HG03135 (cell line): ENCODE data around the gene EML6.
A peak's percentile ranks its signal among the peaks of the same experiment; 100 is the strongest.

Experiments
- ATAC-seq: cut with Tn5 transposase; IDR thresholded peaks from one replicate; pipeline ENCODE4 v1.9.1; 2021; ENCODE audit warnings: mild to moderate bottlenecking, moderate library complexity; ENCODE audit not compliant: unreplicated experiment

The EML6 gene

DNA sequence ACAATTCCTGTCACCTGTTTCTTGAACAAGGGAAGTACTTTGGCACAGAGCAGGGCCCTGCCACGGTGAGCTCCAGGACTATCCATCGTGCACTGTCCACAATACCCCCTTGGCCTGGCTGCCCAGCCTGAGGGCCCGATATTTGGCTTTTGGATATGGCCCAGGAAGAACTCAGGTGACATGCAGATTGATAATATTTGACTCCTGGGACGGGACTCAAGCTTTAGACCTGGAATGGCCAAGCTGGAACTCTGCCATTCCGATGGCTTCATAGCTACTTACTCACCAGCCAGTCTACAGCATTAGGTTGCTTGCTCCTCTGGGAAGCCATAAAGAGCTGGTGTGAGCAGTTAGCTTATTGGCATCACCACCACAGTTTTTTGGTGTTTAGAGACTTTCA, 26.6 kb downstream of the EML6 start:
- no peak for ATAC-seq

DNA sequence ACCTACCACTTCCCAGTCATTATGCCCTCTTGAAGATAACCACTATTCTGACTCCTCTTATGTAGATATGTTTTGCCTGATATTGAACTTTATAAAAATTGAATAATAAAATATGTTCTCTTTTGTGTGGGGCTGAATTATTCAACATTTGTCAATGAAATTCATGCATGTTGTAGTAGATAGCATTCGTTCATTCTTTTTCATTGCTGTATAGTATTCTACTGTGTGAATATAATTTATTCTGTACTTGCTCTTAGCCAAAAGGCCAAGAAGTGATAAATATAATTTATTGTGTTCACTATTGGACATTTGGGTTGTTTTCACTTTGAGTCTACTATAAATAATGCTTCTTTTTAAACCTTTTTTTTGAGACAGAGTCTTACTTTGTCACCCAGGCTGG, 29.0 kb downstream of the EML6 start:
- no peak for ATAC-seq

DNA sequence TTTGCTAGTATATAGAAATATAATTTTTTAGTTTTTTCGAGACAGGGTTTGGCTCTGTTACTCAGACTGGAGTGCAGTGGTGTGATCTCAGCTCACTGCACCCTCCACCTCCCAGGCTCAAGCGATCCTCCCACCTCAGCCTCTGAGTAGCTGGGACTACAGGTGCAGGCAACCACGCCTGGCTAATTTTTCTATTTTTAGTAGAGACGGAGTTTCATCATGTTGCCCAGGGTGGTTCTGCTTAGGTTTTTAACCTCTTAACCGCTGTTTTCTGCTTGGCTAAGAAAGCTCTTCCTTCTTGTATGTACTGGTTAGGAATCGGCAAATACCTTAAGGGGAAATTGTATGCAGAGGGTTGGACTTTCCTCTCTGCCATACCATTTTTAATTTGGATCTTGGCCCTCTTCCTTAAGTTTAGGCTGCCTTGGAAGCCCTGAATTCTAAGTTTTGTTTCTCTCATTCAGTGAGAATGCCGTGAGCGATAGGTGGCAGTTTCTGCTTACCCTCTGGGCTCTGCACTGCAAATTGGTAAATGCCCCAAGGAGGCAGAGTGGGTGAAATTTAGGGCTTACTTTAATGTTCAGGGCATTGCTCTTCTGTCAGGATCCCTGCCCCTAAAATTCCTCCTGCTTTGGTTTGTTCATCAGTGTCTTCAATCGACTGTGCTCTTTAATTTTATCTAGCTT, 32.3 kb downstream of the EML6 start:
- peak; percentile 65 for ATAC-seq

DNA sequence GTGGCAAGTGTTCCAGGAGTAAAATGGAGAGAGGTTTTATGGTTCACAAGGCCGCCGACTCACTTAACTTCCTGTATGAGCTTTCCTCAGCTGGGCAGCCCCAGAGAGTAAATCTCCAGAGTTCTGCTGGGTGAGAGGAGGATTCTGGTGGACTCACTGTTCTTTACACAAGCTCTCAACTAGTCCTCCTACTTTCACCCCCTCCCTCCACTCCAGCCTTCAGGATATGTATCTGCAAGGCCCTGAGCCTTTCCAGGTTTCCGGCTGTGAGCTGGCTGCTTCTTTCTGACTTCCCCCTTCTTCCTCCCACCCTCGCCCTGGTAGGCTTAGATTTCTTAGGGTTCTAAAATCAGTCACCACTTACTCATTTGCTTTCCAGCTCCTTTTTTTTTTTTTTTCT, 34.0 kb downstream of the EML6 start:
- ATAC-seq, result no peak

DNA sequence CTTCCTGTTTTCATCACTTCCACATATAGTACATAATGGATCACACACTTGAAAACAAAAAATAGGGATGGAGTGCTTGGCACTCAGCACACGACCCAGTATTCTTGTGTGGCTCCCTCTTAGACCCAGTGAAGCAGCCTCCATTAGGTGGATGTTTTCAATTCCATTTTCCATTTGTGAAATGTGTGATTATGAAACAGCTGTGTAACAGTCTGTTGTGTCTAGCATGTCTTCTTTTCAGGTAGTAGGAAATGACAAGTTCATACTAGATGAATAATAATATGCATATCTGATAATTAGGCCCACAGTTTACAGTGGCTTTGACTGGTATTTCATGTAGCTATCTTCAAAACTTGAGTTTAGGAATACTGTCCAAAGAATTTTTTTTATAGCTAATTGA, 35.5 kb downstream of the EML6 start:
- ATAC-seq, result no peak

DNA sequence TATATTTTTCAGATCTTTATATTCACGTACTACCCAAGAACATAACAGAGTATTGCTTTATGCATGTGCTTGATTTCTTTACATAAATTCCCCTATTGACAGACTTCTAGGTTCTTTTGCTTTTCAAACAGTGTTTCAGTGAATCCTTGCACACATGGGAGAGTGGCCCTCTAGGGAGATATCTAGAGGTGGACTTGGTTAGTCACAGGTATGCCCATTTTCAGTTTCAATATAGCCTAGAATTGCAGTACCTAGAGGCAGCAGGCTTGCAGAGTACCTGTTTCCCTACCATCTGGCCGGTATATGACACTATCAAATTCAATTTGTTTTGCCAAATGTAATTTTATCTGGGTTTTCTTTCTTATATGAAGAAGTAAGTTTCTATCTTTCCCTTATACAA, 36.8 kb downstream of the EML6 start:
- ATAC-seq, result no peak

DNA sequence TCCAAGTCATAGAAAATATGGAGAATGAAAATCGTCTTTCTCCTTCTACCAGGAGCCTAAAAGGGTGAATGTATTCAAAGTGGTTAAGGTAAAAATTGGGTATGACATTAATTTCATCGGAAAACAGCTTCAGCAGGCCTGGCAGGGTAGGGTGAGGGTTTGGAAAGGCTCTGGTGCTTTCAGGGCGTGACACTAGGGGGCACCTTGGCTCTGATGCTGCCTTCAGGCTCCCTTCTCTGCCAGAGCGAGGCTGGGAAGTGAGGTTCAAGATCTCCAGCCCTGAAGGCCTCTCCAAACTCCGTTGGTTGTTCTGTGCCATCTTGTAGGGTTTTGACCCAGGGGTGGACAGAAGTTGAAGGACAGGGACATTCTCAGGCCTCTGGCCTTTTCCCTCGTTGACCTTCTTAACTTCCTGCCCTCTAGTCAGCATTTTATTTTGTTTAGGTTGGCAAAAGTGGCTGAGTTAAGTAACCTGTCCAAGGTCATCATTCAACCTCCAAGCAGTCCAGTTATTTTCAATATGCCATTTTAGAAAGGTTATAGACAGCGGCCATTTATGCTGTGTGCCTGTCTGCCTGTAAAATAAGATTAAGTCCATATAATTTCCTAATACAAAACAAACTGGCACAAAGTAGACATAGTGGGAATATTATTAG, 40.3 kb downstream of the EML6 start:
- no peak for ATAC-seq

DNA sequence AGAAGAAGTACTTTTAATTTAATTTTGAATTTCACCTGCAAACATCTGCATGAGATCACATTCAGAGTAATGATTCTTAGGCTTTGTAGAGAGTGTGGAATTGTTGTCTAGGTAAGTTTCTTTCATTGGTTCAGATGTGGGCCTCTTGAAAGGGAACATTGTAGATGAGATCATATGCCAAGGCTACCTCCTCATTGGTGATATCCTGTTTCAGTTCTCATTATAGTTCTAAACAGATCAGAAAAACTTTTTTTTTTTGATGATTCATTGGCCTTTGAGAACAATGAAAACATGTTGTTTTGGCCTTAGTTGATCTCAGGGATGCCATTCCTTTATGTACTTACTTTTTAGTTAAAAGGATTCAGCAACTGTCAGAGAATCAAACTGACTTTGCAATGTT, 44.5 kb downstream of the EML6 start:
- ATAC-seq, result no peak

DNA sequence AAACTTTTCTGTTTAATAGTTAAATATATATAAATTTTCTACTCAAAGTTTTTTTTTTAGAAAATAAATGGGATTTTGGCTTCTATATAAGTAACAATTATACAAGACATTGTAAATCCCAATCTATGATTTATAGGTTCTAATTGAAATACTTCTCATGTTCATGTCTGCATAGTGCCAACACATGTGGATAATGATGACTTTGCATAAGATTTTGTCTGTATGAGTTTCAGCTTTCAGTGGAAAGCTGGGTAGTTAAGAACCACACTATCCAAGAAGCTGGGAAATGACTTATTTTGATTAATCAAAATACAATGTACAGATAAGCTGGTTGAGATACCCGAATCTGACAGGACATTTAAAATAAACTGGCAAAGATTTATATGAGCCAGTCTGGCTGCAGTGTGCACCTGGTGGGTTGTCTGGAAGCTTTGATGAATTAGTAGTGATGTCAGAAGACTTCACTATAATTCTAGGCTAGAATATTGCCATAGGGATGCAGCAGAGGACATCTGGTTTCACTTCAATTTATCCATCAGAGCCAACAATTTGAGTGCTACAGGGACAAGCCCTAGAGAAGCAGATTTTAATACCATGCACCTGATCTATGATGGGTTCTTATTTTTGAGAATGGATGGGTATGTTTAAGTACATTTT, 45.4 kb downstream of the EML6 start:
- no peak for ATAC-seq

DNA sequence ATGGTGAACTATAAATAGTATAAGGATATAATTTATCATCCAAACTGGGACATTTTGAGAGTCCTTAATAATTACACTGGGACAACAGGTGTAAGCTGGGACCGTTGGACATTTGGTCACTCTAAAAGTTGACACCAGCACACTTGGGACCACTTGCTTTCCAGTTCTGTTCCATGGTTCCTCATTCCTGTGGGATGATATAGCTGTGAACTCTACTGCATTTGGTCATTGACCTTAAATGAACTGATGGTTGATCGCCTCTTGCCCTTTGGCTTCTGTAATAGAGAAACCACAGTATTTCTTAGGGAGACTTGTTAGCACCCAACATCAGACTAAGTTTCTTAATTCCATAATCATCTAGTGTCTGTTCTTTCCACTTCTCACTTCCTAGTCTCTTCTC, 46.7 kb downstream of the EML6 start:
- no peak for ATAC-seq

DNA sequence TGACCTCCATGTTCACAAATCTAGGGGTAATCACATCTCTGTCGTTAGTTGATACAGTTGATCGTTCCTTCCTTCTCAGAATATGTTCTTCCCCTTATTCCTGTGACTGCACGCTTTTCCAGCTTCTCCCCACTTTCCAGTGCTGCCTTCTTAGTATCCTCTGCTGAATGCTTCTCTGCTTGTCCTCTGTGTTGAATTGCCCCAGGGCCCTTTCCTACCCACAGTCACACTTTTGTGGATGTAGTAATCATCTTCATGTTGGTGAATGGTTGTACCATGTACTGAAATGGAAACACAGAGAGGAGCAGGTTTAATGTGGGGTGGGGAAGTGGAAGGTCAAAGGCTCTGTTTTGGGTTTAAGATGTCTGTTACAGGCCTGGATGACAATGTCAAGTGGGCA, 47.2 kb downstream of the EML6 start:
- no peak for ATAC-seq

DNA sequence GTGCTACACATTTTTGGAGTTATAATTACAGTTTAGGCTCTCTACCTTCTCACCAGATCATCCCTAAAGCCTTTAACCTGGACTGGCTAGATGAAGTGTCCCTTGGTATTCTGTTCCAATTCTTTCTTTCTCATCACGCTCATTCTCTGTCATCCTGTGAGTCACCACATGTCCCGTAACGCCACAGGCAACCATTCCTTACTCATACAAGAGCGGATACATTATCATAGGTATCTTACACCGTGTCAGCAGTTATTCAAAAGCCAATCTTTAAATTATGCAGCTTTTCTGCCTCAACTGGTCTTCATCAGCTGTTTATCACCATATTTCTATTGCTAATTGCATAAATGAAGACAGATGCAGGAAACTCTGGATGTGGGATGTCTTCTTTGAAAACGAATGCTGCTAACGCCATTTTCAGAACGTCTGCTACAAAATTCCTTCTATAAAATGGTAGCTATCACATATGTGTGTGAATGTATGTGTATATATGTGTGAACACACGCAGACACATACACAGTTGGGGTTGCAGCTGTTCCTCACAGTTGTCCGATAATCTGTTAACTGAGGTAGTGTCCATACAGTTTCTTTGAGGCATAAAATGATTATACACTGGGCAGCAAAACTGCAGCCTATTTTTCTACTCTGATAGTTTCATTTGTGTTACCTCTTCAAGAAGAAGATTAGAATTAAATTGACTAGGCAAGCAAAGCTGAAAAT, 47.9 kb downstream of the EML6 start:
- ATAC-seq, result no peak

DNA sequence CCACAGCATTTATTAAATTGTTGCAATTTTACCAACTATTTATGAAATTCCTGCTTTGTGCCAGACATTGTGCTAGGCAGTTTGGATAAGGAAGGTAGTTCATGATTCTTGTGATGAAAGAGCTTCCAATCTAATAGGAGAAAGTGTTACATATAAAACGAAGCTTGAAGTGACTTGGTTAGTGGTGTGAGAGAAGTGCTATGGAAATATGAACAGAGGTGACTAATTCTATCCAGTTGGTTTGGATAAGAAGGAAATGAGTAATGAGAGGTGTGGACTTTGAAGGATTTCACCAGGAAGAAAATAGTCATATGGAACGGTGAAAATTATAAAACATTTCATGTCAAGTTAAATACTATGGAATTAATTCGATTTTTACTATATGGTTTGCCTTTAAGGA, 48.6 kb downstream of the EML6 start:
- no peak for ATAC-seq

DNA sequence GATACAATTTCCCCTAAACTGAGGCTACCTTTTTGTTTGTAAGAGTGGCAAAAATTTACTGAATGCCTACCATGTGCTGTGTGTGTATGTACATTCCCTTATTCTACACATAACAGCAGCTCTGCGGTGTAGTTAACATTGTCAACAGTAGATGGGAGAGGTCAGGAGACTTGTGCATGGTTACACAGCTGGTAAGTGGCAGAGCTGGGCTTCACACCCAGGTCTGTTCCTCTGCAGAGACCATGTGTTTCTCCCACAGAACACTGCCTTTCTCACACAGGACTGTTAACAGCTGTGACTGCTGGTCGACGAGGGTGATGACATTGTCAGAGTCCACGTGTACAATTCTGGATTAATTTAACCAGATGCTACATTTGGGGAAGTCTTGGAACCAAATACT, 49.1 kb downstream of the EML6 start:
- ATAC-seq, result no peak

DNA sequence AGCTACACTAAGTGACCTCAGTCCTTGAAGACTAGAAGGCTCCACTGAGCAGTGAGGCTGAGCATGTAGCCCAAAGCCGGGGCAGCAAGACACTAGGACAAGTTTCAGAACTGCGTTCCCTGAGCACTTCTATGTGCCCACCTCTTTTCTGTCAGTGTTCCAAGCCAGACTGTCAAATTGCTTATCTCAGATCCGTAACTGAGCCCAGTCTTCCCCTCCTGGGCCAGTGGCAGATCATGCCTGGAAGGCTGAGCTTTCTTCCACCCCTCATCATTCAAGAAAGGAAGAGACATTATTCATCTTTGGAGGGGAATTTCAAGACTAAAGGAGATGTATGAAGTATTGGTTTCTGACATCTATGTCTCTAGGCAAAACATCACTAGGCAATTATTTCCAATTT, 49.8 kb downstream of the EML6 start:
- ATAC-seq, result no peak

DNA sequence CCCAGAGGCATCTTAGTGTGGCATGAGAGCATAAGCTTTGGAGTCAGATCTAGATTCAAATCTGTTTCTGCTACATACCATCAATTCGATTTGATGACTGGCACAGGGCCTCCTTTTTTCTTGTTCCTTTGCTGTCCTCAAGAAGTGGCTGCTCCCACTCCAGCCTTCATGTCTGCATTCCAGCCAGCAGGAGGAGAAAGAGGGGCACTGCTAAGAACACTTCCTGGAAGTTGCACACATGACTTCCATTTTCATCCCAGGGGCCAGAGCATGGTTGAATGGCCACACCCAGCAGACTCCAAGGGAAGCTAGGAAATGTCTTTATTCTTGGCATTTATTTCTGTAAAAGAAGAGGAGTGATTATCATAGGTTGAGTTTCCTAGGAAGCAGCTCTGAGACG, 50.4 kb downstream of the EML6 start:
- no peak for ATAC-seq

DNA sequence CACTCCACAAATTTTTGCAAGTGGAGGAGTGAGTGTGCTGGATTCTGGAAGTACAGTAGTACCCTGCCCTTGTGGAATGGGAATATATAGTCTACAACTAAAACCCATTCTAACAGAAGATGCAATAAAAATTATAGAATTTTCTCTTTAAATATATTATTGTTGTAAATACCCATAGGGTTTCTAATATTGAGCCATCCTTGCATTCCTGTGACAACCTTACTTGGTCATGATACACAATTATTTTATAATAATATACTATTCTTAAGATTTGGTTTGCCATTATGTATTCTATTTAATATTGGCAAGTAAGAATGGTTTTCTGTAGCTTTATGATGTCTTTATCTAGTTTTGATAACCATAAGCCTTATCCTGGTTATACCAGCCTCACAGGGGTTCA, 52.2 kb downstream of the EML6 start:
- ATAC-seq, result no peak

DNA sequence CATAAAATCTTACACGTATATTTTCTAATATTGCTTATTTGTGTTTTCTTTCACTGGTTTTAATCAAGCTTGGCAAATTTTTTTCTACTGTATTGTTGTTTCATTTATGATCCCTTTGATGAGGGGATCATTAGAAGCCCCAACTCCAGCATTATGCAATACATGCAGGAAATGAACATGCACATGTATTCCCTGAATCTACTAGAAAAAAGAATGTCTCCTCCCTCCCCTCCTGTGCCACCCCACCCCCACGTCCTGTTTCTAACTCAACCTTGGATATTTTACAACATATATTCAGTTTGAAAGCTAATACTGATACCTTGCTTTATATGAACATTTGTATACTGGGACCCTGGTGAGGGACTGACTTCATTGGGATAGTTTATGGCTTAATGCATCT, 53.0 kb downstream of the EML6 start:
- ATAC-seq, result no peak

DNA sequence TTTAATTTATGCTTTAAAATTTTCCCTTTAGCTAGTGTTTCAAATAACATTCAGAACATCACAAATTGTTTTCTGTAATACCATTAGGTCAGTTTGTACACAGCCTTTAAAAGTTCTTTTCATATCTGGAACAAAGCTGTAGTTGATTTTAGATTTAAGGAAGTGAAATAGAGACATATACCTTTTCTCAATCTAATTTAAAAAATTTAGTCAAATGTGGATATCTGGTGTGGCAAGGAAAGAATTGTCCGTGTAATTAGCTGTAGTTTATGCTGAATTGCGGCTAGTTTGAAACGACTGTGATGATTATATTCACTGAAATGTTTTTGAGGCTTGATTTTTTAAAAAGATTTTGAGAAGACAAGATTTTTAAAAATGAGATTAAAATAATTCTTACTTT, 59.9 kb downstream of the EML6 start:
- no peak for ATAC-seq

DNA sequence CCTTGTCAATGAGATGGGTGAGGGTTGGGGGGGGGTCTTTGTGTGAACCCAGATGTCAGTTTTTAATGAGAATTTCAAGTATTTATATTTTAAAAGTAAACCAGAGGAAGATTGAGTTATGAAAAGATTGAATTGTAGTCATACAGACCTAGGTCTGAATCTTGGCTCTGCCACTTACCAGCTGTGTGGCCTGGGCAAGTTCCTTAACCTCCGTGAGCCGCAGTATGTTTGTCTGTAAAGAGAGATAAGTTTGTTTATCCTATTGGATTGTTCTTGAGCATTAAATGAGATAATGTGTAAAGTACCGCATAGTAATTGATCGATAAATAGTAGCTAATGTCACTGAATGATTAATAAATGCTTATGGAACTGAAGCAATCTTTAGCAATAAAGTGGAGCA, 63.8 kb downstream of the EML6 start:
- ATAC-seq, result no peak

DNA sequence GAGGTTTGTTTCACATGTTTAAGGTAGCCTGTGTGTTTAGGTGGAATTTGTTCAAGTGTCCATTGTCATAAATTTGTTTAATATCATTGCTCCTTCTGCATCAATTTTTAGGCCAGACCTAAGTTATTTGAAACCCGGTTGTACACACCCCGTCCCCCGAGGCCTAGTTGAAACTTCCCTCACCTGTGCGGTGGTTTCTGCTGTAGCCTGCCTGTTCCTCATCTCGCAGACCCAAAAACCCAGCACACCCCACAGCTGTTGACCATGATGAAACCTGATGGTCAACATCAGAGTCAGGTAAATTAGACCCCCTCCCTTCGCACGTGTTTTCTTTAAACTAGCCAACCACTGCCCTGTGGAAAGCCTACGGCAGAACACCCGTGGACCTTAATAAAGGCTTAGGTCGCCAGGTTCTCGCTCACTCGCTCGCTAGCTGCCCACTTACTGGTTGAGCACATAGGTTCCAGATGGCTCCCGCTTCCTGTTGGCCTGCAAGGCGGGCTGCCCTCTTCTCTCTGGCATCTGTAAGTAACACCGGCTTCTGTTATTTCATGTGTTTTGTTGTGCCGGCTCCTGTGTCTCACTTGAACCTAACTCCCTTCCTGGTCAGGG, 64.4 kb downstream of the EML6 start:
- ATAC-seq, result no peak
